Measurements from ENCODE around the gene ASPHD1.

GRCh38 chr16:29857133-29857760 is 43.0 kb upstream of the ASPHD1 start:
- TF ChIP-seq, protein P1, sequence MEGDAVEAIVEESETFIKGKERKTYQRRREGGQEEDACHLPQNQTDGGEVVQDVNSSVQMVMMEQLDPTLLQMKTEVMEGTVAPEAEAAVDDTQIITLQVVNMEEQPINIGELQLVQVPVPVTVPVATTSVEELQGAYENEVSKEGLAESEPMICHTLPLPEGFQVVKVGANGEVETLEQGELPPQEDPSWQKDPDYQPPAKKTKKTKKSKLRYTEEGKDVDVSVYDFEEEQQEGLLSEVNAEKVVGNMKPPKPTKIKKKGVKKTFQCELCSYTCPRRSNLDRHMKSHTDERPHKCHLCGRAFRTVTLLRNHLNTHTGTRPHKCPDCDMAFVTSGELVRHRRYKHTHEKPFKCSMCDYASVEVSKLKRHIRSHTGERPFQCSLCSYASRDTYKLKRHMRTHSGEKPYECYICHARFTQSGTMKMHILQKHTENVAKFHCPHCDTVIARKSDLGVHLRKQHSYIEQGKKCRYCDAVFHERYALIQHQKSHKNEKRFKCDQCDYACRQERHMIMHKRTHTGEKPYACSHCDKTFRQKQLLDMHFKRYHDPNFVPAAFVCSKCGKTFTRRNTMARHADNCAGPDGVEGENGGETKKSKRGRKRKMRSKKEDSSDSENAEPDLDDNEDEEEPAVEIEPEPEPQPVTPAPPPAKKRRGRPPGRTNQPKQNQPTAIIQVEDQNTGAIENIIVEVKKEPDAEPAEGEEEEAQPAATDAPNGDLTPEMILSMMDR (conservative IDR thresholded peaks at IDR 0.05; ENCODE audit: low read depth, low read length): no peak
- TF ChIP-seq EZH2 (IDR thresholded peaks at IDR 0.05; ENCODE audit: borderline replicate concordance, low read depth, low read length, poor library complexity, severe bottlenecking): no peak

Measured in A673 (cell line).